Prostate gland (tissue), 2 donors: ENCODE data around the gene ROGDI.

ENCODE experiments used
- CTCF ChIP-seq, 4 experiments: fragments of 200-600 bp in 2 of 4; fragments of 450-650 bp in 2 of 4; sonication (generic) in 2 of 4; IDR thresholded peaks; 1 replicate in 3 of 4; 2 replicates in 1 of 4; pipeline ENCODE4 v1.5.1; 2016 to 2019; ENCODE audit warnings: antibody characterized with exemption in 4 of 4, mild to moderate bottlenecking in 2 of 4, moderate library complexity in 2 of 4
- POLR2A ChIP-seq: fragments of 450-650 bp; IDR thresholded peaks from one replicate; pipeline ENCODE4 v1.6.1; 2016; ENCODE audit warnings: antibody characterized with exemption, mild to moderate bottlenecking
- POLR2AphosphoS5 ChIP-seq: sonication (generic); formaldehyde crosslinking; IDR thresholded peaks from one replicate; pipeline ENCODE4 v1.6.1; 2017; ENCODE audit warnings: antibody characterized with exemption

- no peak for TF ChIP-seq CTCF (IDR thresholded peaks at IDR 0.05)
- TF ChIP-seq POLR2A: no peak
- no peak for TF ChIP-seq POLR2AphosphoS5
These were observed 34.3 kb upstream of the ROGDI start for GRCh38 chr16:4836727-4837126.
